ENCODE measurements around the gene CACNA1C. TPM values are rescaled to one million over a fixed set of nuclear protein-coding genes. Genes with fewer than 3 reads are reported as not detected.

Gene CACNA1C
- total RNA-seq, 1 experiment from 2014 or later: not detected

- Histone ChIP-seq H3K4me1 (replicated peaks; ENCODE audit: insufficient read depth) (no peaks in the 10 kb centered on the region), H3F3A (ENCODE audit: insufficient read depth, low read depth) (no peaks in the 10 kb centered on the region), H3K9me2 (ENCODE audit: insufficient read depth) (no peaks in the 10 kb centered on the region), H3K9me3 (ENCODE audit: insufficient read depth, low read depth) (no peaks in the 10 kb centered on the region), H3K4me2 (no peak overlapping the region), H3K4me3 (no peak overlapping the region), H3K27ac (no peak overlapping the region), H4K20me1 (ENCODE audit: insufficient read depth) (no peaks in the 10 kb centered on the region), H3K36me3 (ENCODE audit: low read depth) (no peaks in the 10 kb centered on the region), H2AFZ (no peak overlapping the region), H3K79me2 (ENCODE audit: low read depth) (no peaks in the 10 kb centered on the region), H3K27me3 (ENCODE audit: insufficient read depth, low read depth) (peaks cover 93% of the 10 kb centered on the region)
- ChIA-PET POLR2A (ENCODE audit: unreplicated experiment) (no interaction called here), CTCF (no interaction called here)
- intact Hi-C loops (cut with micrococcal nuclease; ENCODE audit: unreplicated experiment): no loop called here
- BruUV-seq (replicated peaks): no TSS peak
- TF ChIP-seq EZH2 (IDR thresholded peaks at IDR 0.05; ENCODE audit: low read depth): no peak
- TF ChIP-seq, protein P1, sequence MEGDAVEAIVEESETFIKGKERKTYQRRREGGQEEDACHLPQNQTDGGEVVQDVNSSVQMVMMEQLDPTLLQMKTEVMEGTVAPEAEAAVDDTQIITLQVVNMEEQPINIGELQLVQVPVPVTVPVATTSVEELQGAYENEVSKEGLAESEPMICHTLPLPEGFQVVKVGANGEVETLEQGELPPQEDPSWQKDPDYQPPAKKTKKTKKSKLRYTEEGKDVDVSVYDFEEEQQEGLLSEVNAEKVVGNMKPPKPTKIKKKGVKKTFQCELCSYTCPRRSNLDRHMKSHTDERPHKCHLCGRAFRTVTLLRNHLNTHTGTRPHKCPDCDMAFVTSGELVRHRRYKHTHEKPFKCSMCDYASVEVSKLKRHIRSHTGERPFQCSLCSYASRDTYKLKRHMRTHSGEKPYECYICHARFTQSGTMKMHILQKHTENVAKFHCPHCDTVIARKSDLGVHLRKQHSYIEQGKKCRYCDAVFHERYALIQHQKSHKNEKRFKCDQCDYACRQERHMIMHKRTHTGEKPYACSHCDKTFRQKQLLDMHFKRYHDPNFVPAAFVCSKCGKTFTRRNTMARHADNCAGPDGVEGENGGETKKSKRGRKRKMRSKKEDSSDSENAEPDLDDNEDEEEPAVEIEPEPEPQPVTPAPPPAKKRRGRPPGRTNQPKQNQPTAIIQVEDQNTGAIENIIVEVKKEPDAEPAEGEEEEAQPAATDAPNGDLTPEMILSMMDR (conservative IDR thresholded peaks at IDR 0.05): no peak
- peak in 1 of 2 experiments; percentile 5 for DNase-seq
These were observed 266.3 kb downstream of the CACNA1C start for GRCh38 chr12:2319136-2319535.

DNA sequence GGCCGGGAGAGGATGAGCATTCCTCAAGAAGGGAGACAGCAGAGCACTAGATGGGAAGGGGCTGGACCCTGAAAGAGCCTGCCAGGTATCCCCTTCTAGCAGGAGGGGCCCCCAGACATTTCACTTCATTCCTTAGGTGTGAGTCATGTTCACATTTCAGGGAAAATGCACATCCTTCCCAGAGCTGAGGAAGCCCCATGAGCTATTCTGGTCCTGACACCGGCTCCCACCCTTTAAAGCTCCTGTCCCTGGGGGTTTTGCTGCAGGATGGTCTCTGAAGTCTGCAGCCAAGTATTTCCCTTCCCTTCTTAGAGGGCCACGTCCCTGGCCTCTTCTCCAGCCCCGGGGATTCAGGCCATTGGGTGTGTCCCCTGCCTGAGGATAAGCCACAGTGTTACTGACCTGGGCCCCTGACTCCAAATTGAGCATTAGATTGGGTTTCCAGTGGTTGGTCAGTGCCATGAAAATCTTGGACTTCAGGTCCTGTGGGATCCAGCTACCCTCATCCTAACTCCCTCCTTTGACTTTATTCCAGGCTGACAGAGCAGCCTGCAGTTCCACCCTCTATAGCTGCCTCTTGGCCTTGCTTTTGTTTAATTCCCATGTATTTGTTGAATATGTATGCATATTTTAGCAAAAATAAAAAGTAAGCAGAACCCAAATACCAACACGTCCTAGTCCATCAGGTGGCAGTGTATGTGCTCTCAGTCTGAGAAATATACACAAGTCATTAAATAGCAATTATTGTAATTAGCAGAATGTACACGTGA, 267.1 kb downstream of the CACNA1C start:
- DNase-seq: no peak
- Histone ChIP-seq H3F3A (ENCODE audit: insufficient read depth, low read depth) (no peaks in the 10 kb centered on the region), H3K4me3 (no peak overlapping the region), H3K9me2 (ENCODE audit: insufficient read depth) (no peaks in the 10 kb centered on the region), H3K4me1 (replicated peaks; ENCODE audit: insufficient read depth) (no peaks in the 10 kb centered on the region), H3K27ac (no peak overlapping the region), H3K9me3 (ENCODE audit: insufficient read depth, low read depth) (no peaks in the 10 kb centered on the region), H3K4me2 (no peak overlapping the region), H3K27me3 (ENCODE audit: insufficient read depth, low read depth) (peaks cover 93% of the 10 kb centered on the region), H4K20me1 (ENCODE audit: insufficient read depth) (no peaks in the 10 kb centered on the region), H3K36me3 (ENCODE audit: low read depth) (no peaks in the 10 kb centered on the region), H3K79me2 (ENCODE audit: low read depth) (no peaks in the 10 kb centered on the region), H2AFZ (no peak overlapping the region)
- ChIA-PET POLR2A (ENCODE audit: unreplicated experiment) (no interaction called here), CTCF (no interaction called here)
- BruUV-seq (replicated peaks): no TSS peak
- intact Hi-C loops (cut with micrococcal nuclease; ENCODE audit: unreplicated experiment): no loop called here
- no peak for TF ChIP-seq EZH2 (IDR thresholded peaks at IDR 0.05; ENCODE audit: low read depth)
- TF ChIP-seq, protein P1 (conservative IDR thresholded peaks at IDR 0.05): no peak

GRCh38 chr12:2320841-2321240, 268.1 kb downstream of the CACNA1C start:
- DNase-seq: no peak
- Histone ChIP-seq H3K27ac (no peak overlapping the region), H3K9me2 (ENCODE audit: insufficient read depth) (no peaks in the 10 kb centered on the region), H3K27me3 (ENCODE audit: insufficient read depth, low read depth) (peaks cover 93% of the 10 kb centered on the region), H3K4me1 (replicated peaks; ENCODE audit: insufficient read depth) (no peaks in the 10 kb centered on the region), H3K4me3 (no peak overlapping the region), H4K20me1 (ENCODE audit: insufficient read depth) (no peaks in the 10 kb centered on the region), H2AFZ (no peak overlapping the region), H3K36me3 (ENCODE audit: low read depth) (no peaks in the 10 kb centered on the region), H3F3A (ENCODE audit: insufficient read depth, low read depth) (no peaks in the 10 kb centered on the region), H3K79me2 (ENCODE audit: low read depth) (no peaks in the 10 kb centered on the region), H3K4me2 (no peak overlapping the region), H3K9me3 (ENCODE audit: insufficient read depth, low read depth) (no peaks in the 10 kb centered on the region)
- TF ChIP-seq, protein P1 (conservative IDR thresholded peaks at IDR 0.05): no peak
- no peak for TF ChIP-seq EZH2 (IDR thresholded peaks at IDR 0.05; ENCODE audit: low read depth)
- CTCF ChIA-PET: no interaction called here
- POLR2A ChIA-PET (ENCODE audit: unreplicated experiment): no interaction called here
- intact Hi-C loops (cut with micrococcal nuclease; ENCODE audit: unreplicated experiment): no loop called here
- BruUV-seq (replicated peaks): no TSS peak

All from PC-9 (cell line).